HepG2 (cell line): ENCODE results near the gene RASGRF1. TPM values are rescaled to one million over a fixed set of nuclear protein-coding genes. Genes with fewer than 3 reads are reported as not detected.

Source experiments
- ATAC-seq: fragments of 200-7000 bp; cut with Tn5 transposase; 3 replicates; pipeline ENCODE4 v1.9.1; 2020; ENCODE audit warnings: mild to moderate bottlenecking, moderate library complexity
- BruUV-seq: library from RNA; stranded (reverse); fragments of 400-500 nt; replicated peaks from 2 replicates; lab custom pipeline; 2021; lab: Mats Ljungman, UMichigan
- CTCF ChIA-PET: fragments of 300-600 bp; formaldehyde crosslinking; extraction: SDS; loops from one replicate; lab custom pipeline; 2021; ENCODE audit warnings: low total read pairs, inconsistent platforms, low intra/inter-chr PET ratio; lab: Yijun Ruan, JAX
- POLR2A ChIA-PET: fragments of 350-600 bp; sonication (Branson Sonifier 250); formaldehyde crosslinking; loops from one replicate; lab custom pipeline; 2020; ENCODE audit warnings: antibody characterized with exemption, inconsistent platforms; lab: Yijun Ruan, JAX
- DNase-seq: peaks from one replicate; pipeline ENCODE4 v3.0.0-alpha.2; 2015; ENCODE audit warnings: low spot score
- FAIRE-seq: peaks from 3 replicates; lab custom pipeline; 2011; peaks lifted over from hg19 to GRCh38; lab: Jason Lieb, UNC
- H2AFZ ChIP-seq: one replicate; pipeline ENCODE4 v1.6.1; 2011; ENCODE audit warnings: low read length, inconsistent platforms
- H3K27ac ChIP-seq: fragments of 300-600 bp; 3 replicates; pipeline ENCODE4 v1.8.0; 2011; ENCODE audit warnings: mixed run types, mild to moderate bottlenecking, mixed read lengths, low read length, inconsistent platforms; ENCODE audit not compliant: insufficient read depth; ENCODE audit errors: extremely low read length
- H3K27me3 ChIP-seq, 2 experiments: fragments of 200-600 bp in 1 of 2; 2 replicates in 1 of 2; 3 replicates in 1 of 2; pipeline versions ENCODE4 v1.6.0 to v1.8.0; 2011; ENCODE audit warnings: low read length in 2 of 2, mild to moderate bottlenecking in 2 of 2, moderate library complexity in 2 of 2, inconsistent platforms in 1 of 2; ENCODE audit not compliant: insufficient read depth in 2 of 2, control insufficient read depth in 1 of 2
- H3K36me3 ChIP-seq, 2 experiments: fragments of 200-600 bp in 1 of 2; replicated peaks in 1 of 2; 2 replicates in 1 of 2; 3 replicates in 1 of 2; pipeline versions ENCODE4 v1.5.1 to v1.8.0; 2011; ENCODE audit warnings: low read length in 2 of 2, inconsistent platforms in 1 of 2; ENCODE audit not compliant: insufficient read depth in 2 of 2, control insufficient read depth in 1 of 2
- H3K4me1 ChIP-seq: 2 replicates; pipeline ENCODE4 v1.5.1; 2012; ENCODE audit warnings: low read length, inconsistent platforms; ENCODE audit not compliant: insufficient read depth
- H3K4me2 ChIP-seq: 2 replicates; pipeline ENCODE4 v1.6.0; 2011; ENCODE audit warnings: low read depth, low read length, inconsistent platforms
- H3K4me3 ChIP-seq, 3 experiments: fragments of 200-600 bp in 1 of 3; sonication (generic), shearing (Covaris generic) in 1 of 3; replicated peaks in 1 of 3; 2 replicates each; pipeline ENCODE4 v1.5.1; 2011 to 2016; ENCODE audit warnings: low read length in 3 of 3, inconsistent platforms in 2 of 3, low read depth in 2 of 3, mild to moderate bottlenecking in 2 of 3, control low read depth in 1 of 3, mixed read lengths in 1 of 3; ENCODE audit not compliant: insufficient read depth in 1 of 3
- H3K79me2 ChIP-seq: one replicate; pipeline ENCODE4 v1.6.1; 2011; ENCODE audit warnings: low read length, inconsistent platforms; ENCODE audit not compliant: insufficient read depth
- H3K9ac ChIP-seq: 2 replicates; pipeline ENCODE4 v1.6.0; 2011; ENCODE audit warnings: mild to moderate bottlenecking, low read depth, low read length, inconsistent platforms; ENCODE audit not compliant: insufficient read depth
- H3K9me3 ChIP-seq: 2 replicates; pipeline ENCODE4 v1.5.1; 2012; ENCODE audit warnings: mild to moderate bottlenecking, low read length
- H4K20me1 ChIP-seq: 2 replicates; pipeline ENCODE4 v1.6.0; 2011; ENCODE audit warnings: inconsistent platforms, mild to moderate bottlenecking, low read length, moderate library complexity; ENCODE audit not compliant: insufficient read depth
- ATF7-NPFF ChIP-seq: sonication (generic); formaldehyde crosslinking; IDR thresholded peaks from 2 replicates; pipeline ENCODE4 v1.8.1; 2023; ENCODE audit warnings: mild to moderate bottlenecking, low read depth, missing genetic modification reagents, moderate library complexity
- JUND ChIP-seq: sonication (generic); formaldehyde crosslinking; IDR thresholded peaks from 2 replicates; pipeline ENCODE4 v1.8.0; 2022; ENCODE audit warnings: mild to moderate bottlenecking, missing genetic modification reagents
- NCOA5 ChIP-seq: sonication (generic); formaldehyde crosslinking; IDR thresholded peaks from 2 replicates; pipeline ENCODE4 v1.4.0; 2020; ENCODE audit warnings: missing genetic modification reagents
- TBP ChIP-seq: sonication (generic); formaldehyde crosslinking; IDR thresholded peaks from 2 replicates; pipeline ENCODE4 v1.5.0; 2020; ENCODE audit warnings: missing genetic modification reagents
- ZFP36L2 ChIP-seq: sonication (generic); formaldehyde crosslinking; IDR thresholded peaks from 2 replicates; pipeline ENCODE4 v1.4.0; 2020; ENCODE audit warnings: missing genetic modification reagents
- ZNF609 ChIP-seq: sonication (generic); formaldehyde crosslinking; IDR thresholded peaks from 2 replicates; pipeline ENCODE4 v1.4.0; 2020; ENCODE audit warnings: mild to moderate bottlenecking, missing genetic modification reagents, borderline replicate concordance
- ZNF7 ChIP-seq: IDR thresholded peaks from 2 replicates; pipeline ENCODE4 v1.6.1; 2016; ENCODE audit warnings: missing biosample characterization, missing genetic modification reagents
- ZNF883 ChIP-seq: sonication (generic); formaldehyde crosslinking; IDR thresholded peaks from 2 replicates; pipeline ENCODE4 v1.5.1; 2020; ENCODE audit warnings: mild to moderate bottlenecking, missing genetic modification reagents; ENCODE audit errors: not compliant biosample characterization
- WGBS: methylation state at CpG from one replicate; pipeline ENCODE4 v1.1.6; 2017; ENCODE audit warnings: low lambda C conversion rate; 5-methylcytosine and 5-hydroxymethylcytosine counted together
- in situ Hi-C: cut with HindIII; loops from 2 replicates; pipeline ENCODE4 v1.10.0; 2017; ENCODE audit warnings: low pct_unique_long_range_greater_than_20kb; ENCODE audit not compliant: extremely low pct_ligation_motif_present
- intact Hi-C: fragments of 100-400 bp; cut with micrococcal nuclease; formaldehyde crosslinking; loops from one replicate; pipeline ENCODE4 v1.10.0; 2022; ENCODE audit not compliant: unreplicated experiment
- polyA plus RNA-seq, 8 experiments: library from polyadenylated mRNA; depleted of rRNA in 3 of 8; stranded (reverse) in 7 of 8; unstranded in 1 of 8; fragments of >200 nt; fragmentation: Illumina TruSeq in 4 of 8; extraction: Trizol in 4 of 8; gene quantifications; 2 replicates each; pipeline versions ENCODE4 v1.2.1 to v1.2.3, GENCODE V29; 2011 to 2016; ENCODE audit warnings: low read depth in 4 of 8, missing spikeins in 1 of 8, mixed read lengths in 1 of 8; ENCODE audit not compliant: insufficient read depth in 1 of 8
- total RNA-seq, 5 experiments: library from RNA; depleted of rRNA; stranded (reverse); fragments of >200 nt; fragmentation: Illumina TruSeq; extraction: Trizol; gene quantifications; 2 replicates each; pipeline ENCODE4 v1.2.3, GENCODE V29; 2016; ENCODE audit warnings: low read depth in 1 of 5
- TF ChIP-seq, protein P1 (sequence below): sonication (generic); formaldehyde crosslinking; IDR thresholded peaks from one replicate; pipeline ENCODE4 v1.5.1; 2020; ENCODE audit warnings: mild to moderate bottlenecking, missing genetic modification reagents; ENCODE audit errors: not compliant biosample characterization
- TF ChIP-seq, protein P2 (sequence below): sonication (generic); formaldehyde crosslinking; IDR thresholded peaks from 2 replicates; pipeline ENCODE4 v1.4.0; 2020; ENCODE audit warnings: missing genetic modification reagents

RASGRF1 gene
- total and polyA plus RNA-seq, 2 of the 13 experiments (the other 11 are each of a cell fraction or from before 2014, with no cell fraction given), result 0.55 to 3.0 TPM

DNA sequence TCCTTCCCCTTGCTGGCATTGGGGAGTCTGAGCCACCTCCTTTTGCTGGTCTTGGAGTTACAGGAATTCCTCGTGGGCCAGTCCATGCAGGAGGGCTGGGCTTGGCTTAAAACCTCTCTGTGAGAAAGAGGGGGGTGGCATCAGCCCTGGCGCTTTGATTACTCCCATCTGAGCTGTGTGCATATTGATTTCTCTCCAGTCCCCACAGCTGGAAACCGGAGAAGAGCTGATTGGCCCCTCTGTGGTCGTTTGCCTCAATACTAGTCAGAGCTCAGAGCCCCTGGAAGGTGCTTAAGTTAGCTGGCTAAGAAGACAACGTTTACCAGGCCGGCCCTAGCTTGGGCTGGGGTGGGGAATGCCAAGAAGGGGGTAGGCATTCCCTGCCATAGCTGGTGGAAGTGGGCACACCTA lies 4.0 kb upstream of the RASGRF1 start:
- no peak overlapping the region for H3K4me3 ChIP-seq
- no peak overlapping the region for H3K27ac ChIP-seq
- H3K4me1 ChIP-seq, result peaks cover 9% of the 10 kb centered on the region; the same call in 1 of the 2 replicates
- BruUV-seq, result no TSS peak
- WGBS, result 7% methylated on average over 4 of the region's 6 CpGs
- ChIA-PET POLR2A (no interaction called here), CTCF (no interaction called here)
- H2AFZ ChIP-seq, result no peak overlapping the region
- no peaks in the 10 kb centered on the region for H3K36me3 ChIP-seq
- H3K4me2 ChIP-seq, result no peak overlapping the region
- no peaks in the 10 kb centered on the region for H3K9me3 ChIP-seq
- DNase-seq (no peak), ATAC-seq (no peak), FAIRE-seq (no peak)
- intact Hi-C loops (no loop called here), in situ Hi-C loops (no loop called here)
- no peaks in the 10 kb centered on the region; the same call in 1 of the 2 replicates for H4K20me1 ChIP-seq
- H3K9ac ChIP-seq, result no peak overlapping the region
- no peaks in the 10 kb centered on the region for H3K79me2 ChIP-seq
- peaks cover 0 to 30% of the 10 kb centered on the region in 2 experiments; a peak in 4 of 5 replicates for H3K27me3 ChIP-seq
- TF ChIP-seq ZNF7 (CRISPR knock-in tag) (no peak), ZNF609 (CRISPR knock-in tag) (no peak), ZNF883 (CRISPR knock-in tag) (no peak), TBP (CRISPR knock-in tag) (no peak), ZFP36L2 (no peak), JUND (CRISPR knock-in tag) (no peak), NCOA5 (no peak), ATF7-NPFF (CRISPR knock-in tag) (no peak)
- TF ChIP-seq, protein P1, sequence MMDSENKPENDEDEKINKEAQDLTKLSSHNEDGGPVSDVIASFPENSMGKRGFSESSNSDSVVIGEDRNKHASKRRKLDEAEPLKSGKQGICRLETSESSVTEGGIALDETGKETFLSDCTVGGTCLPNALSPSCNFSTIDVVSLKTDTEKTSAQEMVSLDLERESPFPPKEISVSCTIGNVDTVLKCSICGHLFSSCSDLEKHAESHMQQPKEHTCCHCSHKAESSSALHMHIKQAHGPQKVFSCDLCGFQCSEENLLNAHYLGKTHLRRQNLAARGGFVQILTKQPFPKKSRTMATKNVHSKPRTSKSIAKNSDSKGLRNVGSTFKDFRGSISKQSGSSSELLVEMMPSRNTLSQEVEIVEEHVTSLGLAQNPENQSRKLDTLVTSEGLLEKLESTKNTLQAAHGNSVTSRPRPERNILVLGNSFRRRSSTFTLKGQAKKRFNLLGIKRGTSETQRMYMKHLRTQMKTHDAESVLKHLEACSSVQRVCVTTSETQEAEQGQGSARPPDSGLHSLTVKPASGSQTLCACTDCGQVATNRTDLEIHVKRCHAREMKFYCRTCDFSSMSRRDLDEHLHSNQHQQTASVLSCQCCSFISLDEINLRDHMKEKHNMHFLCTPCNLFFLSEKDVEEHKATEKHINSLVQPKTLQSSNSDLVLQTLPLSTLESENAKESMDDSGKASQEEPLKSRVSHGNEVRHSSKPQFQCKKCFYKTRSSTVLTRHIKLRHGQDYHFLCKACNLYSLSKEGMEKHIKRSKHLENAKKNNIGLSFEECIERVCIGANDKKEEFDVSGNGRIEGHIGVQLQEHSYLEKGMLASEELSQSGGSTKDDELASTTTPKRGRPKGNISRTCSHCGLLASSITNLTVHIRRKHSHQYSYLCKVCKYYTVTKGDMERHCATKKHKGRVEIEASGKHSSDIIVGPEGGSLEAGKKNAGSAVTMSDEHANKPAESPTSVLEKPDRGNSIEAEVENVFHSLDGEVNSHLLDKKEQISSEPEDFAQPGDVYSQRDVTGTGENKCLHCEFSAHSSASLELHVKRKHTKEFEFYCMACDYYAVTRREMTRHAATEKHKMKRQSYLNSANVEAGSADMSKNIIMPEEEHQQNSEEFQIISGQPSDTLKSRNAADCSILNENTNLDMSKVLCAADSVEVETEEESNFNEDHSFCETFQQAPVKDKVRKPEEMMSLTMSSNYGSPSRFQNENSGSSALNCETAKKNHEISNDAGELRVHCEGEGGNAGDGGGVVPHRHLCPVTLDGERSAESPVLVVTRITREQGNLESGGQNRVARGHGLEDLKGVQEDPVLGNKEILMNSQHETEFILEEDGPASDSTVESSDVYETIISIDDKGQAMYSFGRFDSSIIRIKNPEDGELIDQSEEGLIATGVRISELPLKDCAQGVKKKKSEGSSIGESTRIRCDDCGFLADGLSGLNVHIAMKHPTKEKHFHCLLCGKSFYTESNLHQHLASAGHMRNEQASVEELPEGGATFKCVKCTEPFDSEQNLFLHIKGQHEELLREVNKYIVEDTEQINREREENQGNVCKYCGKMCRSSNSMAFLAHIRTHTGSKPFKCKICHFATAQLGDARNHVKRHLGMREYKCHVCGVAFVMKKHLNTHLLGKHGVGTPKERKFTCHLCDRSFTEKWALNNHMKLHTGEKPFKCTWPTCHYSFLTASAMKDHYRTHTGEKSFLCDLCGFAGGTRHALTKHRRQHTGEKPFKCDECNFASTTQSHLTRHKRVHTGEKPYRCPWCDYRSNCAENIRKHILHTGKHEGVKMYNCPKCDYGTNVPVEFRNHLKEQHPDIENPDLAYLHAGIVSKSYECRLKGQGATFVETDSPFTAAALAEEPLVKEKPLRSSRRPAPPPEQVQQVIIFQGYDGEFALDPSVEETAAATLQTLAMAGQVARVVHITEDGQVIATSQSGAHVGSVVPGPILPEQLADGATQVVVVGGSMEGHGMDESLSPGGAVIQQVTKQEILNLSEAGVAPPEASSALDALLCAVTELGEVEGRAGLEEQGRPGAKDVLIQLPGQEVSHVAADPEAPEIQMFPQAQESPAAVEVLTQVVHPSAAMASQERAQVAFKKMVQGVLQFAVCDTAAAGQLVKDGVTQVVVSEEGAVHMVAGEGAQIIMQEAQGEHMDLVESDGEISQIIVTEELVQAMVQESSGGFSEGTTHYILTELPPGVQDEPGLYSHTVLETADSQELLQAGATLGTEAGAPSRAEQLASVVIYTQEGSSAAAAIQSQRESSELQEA (CRISPR knock-in tag), result no peak
- TF ChIP-seq, protein P2, sequence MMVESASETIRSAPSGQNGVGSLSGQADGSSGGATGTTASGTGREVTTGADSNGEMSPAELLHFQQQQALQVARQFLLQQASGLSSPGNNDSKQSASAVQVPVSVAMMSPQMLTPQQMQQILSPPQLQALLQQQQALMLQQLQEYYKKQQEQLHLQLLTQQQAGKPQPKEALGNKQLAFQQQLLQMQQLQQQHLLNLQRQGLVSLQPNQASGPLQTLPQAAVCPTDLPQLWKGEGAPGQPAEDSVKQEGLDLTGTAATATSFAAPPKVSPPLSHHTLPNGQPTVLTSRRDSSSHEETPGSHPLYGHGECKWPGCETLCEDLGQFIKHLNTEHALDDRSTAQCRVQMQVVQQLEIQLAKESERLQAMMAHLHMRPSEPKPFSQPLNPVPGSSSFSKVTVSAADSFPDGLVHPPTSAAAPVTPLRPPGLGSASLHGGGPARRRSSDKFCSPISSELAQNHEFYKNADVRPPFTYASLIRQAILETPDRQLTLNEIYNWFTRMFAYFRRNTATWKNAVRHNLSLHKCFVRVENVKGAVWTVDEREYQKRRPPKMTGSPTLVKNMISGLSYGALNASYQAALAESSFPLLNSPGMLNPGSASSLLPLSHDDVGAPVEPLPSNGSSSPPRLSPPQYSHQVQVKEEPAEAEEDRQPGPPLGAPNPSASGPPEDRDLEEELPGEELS (CRISPR knock-in tag), result no peak
